ENCODE data around the gene DNMT3A.

Gene DNMT3A

DNA sequence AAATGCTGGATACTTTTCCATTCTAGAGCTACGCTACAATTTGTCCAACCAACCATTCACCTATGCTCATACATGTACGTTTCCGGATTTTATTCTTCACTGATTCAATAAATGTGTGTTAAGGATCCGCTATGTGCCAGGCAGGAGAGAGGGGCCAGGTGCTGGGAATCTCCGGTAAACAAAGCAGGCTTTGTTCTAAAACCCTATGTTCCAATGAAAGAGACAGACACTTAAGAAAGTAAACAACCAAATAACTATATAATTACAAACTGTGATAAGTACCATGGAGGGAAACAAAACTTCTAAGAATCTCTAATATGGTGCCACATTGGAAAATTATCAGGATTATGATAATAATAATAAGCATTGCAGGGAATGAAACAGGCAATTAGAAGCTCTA lies 151.2 kb downstream of the DNMT3A start:
- DNase-seq, result no peak
- H4K91ac ChIP-seq (ENCODE audit: low read length), result no peak overlapping the region
- no peaks in the 10 kb centered on the region for H3K9me3 ChIP-seq (ENCODE audit: control insufficient read depth, low read length)
- no peak overlapping the region for H3K9ac ChIP-seq (ENCODE audit: low read length)
- H2BK5ac ChIP-seq (ENCODE audit: low read depth, low read length, poor library complexity, severe bottlenecking), result no peak overlapping the region
- H2AK5ac ChIP-seq (ENCODE audit: low read length, severe bottlenecking), result no peak overlapping the region
- WGBS, result 100% methylated on average over 1 of the region's 5 CpGs
- peaks cover 0 to 17% of the 10 kb centered on the region in 2 experiments for H3K27me3 ChIP-seq (ENCODE audit: control insufficient read depth in 1 of 2, insufficient read depth in 1 of 2, low read length in 2 of 2)
- H3K4me1 ChIP-seq (ENCODE audit: control insufficient read depth, insufficient read depth, low read depth, low read length), result no peaks in the 10 kb centered on the region
- H3K4me2 ChIP-seq (ENCODE audit: low read length, poor library complexity, severe bottlenecking), result no peak overlapping the region
- no peak overlapping the region for H2BK120ac ChIP-seq (ENCODE audit: low read depth, low read length)
- no peak overlapping the region for H3K4me3 ChIP-seq (ENCODE audit: insufficient read depth in 1 of 2, low read depth in 1 of 2, low read length in 2 of 2)
- no peak overlapping the region for H3K14ac ChIP-seq (ENCODE audit: low read length in 2 of 2)
- no peak overlapping the region for H2BK12ac ChIP-seq (ENCODE audit: low read length in 2 of 2)
- no peak overlapping the region for H2BK15ac ChIP-seq (ENCODE audit: low read depth, poor library complexity, severe bottlenecking)
- H3K36me3 ChIP-seq (ENCODE audit: control insufficient read depth in 1 of 2, insufficient read depth in 2 of 2, low read depth in 1 of 2, low read length in 2 of 2), result no peaks in the 10 kb centered on the region
- no peaks in the 10 kb centered on the region for H3K79me1 ChIP-seq (replicated peaks; ENCODE audit: low read length, poor library complexity, severe bottlenecking)
- no peak overlapping the region for H3K27ac ChIP-seq (ENCODE audit: low read length, poor library complexity, severe bottlenecking)
- H3K23ac ChIP-seq (ENCODE audit: low read length in 2 of 2), result no peak overlapping the region
- no peak overlapping the region for H2AFZ ChIP-seq (ENCODE audit: low read depth, low read length)
- H3K18ac ChIP-seq (ENCODE audit: low read depth in 1 of 2, low read length in 2 of 2), result no peak overlapping the region
- no peak overlapping the region for H4K8ac ChIP-seq (ENCODE audit: low read length)
- no peak overlapping the region for H3K4ac ChIP-seq (ENCODE audit: low read depth in 1 of 2, low read length in 2 of 2)

GRCh38 chr2:25188405-25188804 lies 153.3 kb downstream of the DNMT3A start:
- Histone ChIP-seq H3K79me1 (replicated peaks; ENCODE audit: low read length, poor library complexity, severe bottlenecking) (no peaks in the 10 kb centered on the region), H3K4ac (ENCODE audit: low read depth in 1 of 2, low read length in 2 of 2) (no peak overlapping the region), H3K36me3 (ENCODE audit: control insufficient read depth in 1 of 2, insufficient read depth in 2 of 2, low read depth in 1 of 2, low read length in 2 of 2) (no peaks in the 10 kb centered on the region), H2BK12ac (ENCODE audit: low read length in 2 of 2) (no peak overlapping the region), H3K4me2 (ENCODE audit: low read length, poor library complexity, severe bottlenecking) (no peak overlapping the region), H2BK15ac (ENCODE audit: low read depth, poor library complexity, severe bottlenecking) (no peak overlapping the region), H3K27me3 (ENCODE audit: control insufficient read depth in 1 of 2, insufficient read depth in 1 of 2, low read length in 2 of 2) (peaks cover 0 to 33% of the 10 kb centered on the region in 2 experiments), H3K23ac (ENCODE audit: low read length in 2 of 2) (no peak overlapping the region), H2AFZ (ENCODE audit: low read depth, low read length) (no peak overlapping the region), H4K8ac (ENCODE audit: low read length) (no peak overlapping the region), H2BK120ac (ENCODE audit: low read depth, low read length) (no peak overlapping the region), H3K9ac (ENCODE audit: low read length) (no peak overlapping the region), H2BK5ac (ENCODE audit: low read depth, low read length, poor library complexity, severe bottlenecking) (no peak overlapping the region), H3K14ac (ENCODE audit: low read length in 2 of 2) (no peak overlapping the region), H3K4me3 (ENCODE audit: insufficient read depth in 1 of 2, low read depth in 1 of 2, low read length in 2 of 2) (no peak overlapping the region), H3K18ac (ENCODE audit: low read depth in 1 of 2, low read length in 2 of 2) (no peak overlapping the region), H3K4me1 (ENCODE audit: control insufficient read depth, insufficient read depth, low read depth, low read length) (no peaks in the 10 kb centered on the region), H3K9me3 (ENCODE audit: control insufficient read depth, low read length) (no peaks in the 10 kb centered on the region), H2AK5ac (ENCODE audit: low read length, severe bottlenecking) (no peak overlapping the region), H4K91ac (ENCODE audit: low read length) (no peak overlapping the region), H3K27ac (ENCODE audit: low read length, poor library complexity, severe bottlenecking) (no peak overlapping the region)
- no peak for DNase-seq
- 86% methylated on average over 4 of the region's 4 CpGs for WGBS

DNA sequence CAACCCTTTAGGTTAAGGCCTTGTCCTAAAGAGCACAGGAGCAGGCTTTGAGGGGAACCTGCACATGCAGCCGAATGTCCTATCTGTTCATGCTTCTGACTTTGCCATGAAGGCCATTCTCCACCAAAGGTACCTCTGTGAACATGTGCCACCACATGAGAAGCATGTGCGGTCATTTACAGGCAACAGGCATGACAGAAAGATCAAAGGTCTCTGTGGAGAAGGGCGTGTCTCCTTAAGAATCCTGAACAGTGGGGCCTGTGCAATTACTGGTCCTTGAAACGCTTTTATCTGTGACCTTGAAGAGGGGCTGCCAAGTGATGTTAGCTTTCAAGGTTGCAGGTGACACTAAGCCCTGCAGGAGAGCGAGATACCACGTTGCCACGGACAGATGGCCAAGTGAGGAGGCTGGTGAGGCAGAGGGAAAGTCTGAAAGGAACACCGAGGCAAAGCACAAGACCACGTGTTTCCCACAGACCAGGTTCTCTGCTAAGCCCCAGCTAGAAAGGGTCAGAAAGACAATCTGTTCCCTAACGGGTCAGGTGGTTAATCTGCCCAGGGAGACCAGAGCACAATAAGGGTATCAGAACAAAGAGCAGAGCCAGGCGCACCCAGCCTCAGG lies 153.9 kb downstream of the DNMT3A start:
- H3K23ac ChIP-seq (ENCODE audit: low read length in 2 of 2), result no peak overlapping the region
- no peak overlapping the region for H3K14ac ChIP-seq (ENCODE audit: low read length in 2 of 2)
- H3K18ac ChIP-seq (ENCODE audit: low read depth in 1 of 2, low read length in 2 of 2), result no peak overlapping the region
- 81% methylated on average over 11 of the region's 11 CpGs for WGBS
- no peak overlapping the region for H3K4ac ChIP-seq (ENCODE audit: low read depth in 1 of 2, low read length in 2 of 2)
- no peaks in the 10 kb centered on the region for H3K9me3 ChIP-seq (ENCODE audit: control insufficient read depth, low read length)
- H2BK5ac ChIP-seq (ENCODE audit: low read depth, low read length, poor library complexity, severe bottlenecking), result no peak overlapping the region
- no peak overlapping the region for H3K4me3 ChIP-seq (ENCODE audit: insufficient read depth in 1 of 2, low read depth in 1 of 2, low read length in 2 of 2)
- H2BK12ac ChIP-seq (ENCODE audit: low read length in 2 of 2), result no peak overlapping the region
- no peak overlapping the region for H3K9ac ChIP-seq (ENCODE audit: low read length)
- H2BK15ac ChIP-seq (ENCODE audit: low read depth, poor library complexity, severe bottlenecking), result no peak overlapping the region
- no peak for DNase-seq
- H2AFZ ChIP-seq (ENCODE audit: low read depth, low read length), result no peak overlapping the region
- H2AK5ac ChIP-seq (ENCODE audit: low read length, severe bottlenecking), result no peak overlapping the region
- H3K4me1 ChIP-seq (ENCODE audit: control insufficient read depth, insufficient read depth, low read depth, low read length), result no peaks in the 10 kb centered on the region
- no peak overlapping the region for H4K91ac ChIP-seq (ENCODE audit: low read length)
- no peaks in the 10 kb centered on the region for H3K36me3 ChIP-seq (ENCODE audit: control insufficient read depth in 1 of 2, insufficient read depth in 2 of 2, low read depth in 1 of 2, low read length in 2 of 2)
- peaks cover 0 to 33% of the 10 kb centered on the region in 2 experiments for H3K27me3 ChIP-seq (ENCODE audit: control insufficient read depth in 1 of 2, insufficient read depth in 1 of 2, low read length in 2 of 2)
- H3K27ac ChIP-seq (ENCODE audit: low read length, poor library complexity, severe bottlenecking), result no peak overlapping the region
- H3K4me2 ChIP-seq (ENCODE audit: low read length, poor library complexity, severe bottlenecking), result no peak overlapping the region
- no peak overlapping the region for H4K8ac ChIP-seq (ENCODE audit: low read length)
- H2BK120ac ChIP-seq (ENCODE audit: low read depth, low read length), result no peak overlapping the region
- no peaks in the 10 kb centered on the region for H3K79me1 ChIP-seq (replicated peaks; ENCODE audit: low read length, poor library complexity, severe bottlenecking)

GRCh38 chr2:25184254-25184653 lies 157.5 kb downstream of the DNMT3A start:
- Histone ChIP-seq H3K4me1 (ENCODE audit: control insufficient read depth, insufficient read depth, low read depth, low read length) (no peaks in the 10 kb centered on the region), H3K27ac (ENCODE audit: low read length, poor library complexity, severe bottlenecking) (no peak overlapping the region), H3K9me3 (ENCODE audit: control insufficient read depth, low read length) (no peaks in the 10 kb centered on the region), H3K27me3 (ENCODE audit: control insufficient read depth in 1 of 2, insufficient read depth in 1 of 2, low read length in 2 of 2) (peaks cover under 1 to 40% of the 10 kb centered on the region in 2 experiments), H4K91ac (ENCODE audit: low read length) (no peak overlapping the region), H2AK5ac (ENCODE audit: low read length, severe bottlenecking) (no peak overlapping the region), H3K23ac (ENCODE audit: low read length in 2 of 2) (no peak overlapping the region), H3K4me2 (ENCODE audit: low read length, poor library complexity, severe bottlenecking) (no peak overlapping the region), H3K79me1 (replicated peaks; ENCODE audit: low read length, poor library complexity, severe bottlenecking) (no peaks in the 10 kb centered on the region), H2BK15ac (ENCODE audit: low read depth, poor library complexity, severe bottlenecking) (no peak overlapping the region), H2BK5ac (ENCODE audit: low read depth, low read length, poor library complexity, severe bottlenecking) (no peak overlapping the region), H2BK12ac (ENCODE audit: low read length in 2 of 2) (no peak overlapping the region), H2AFZ (ENCODE audit: low read depth, low read length) (no peak overlapping the region), H3K36me3 (ENCODE audit: control insufficient read depth in 1 of 2, insufficient read depth in 2 of 2, low read depth in 1 of 2, low read length in 2 of 2) (no peaks in the 10 kb centered on the region), H3K4me3 (ENCODE audit: insufficient read depth in 1 of 2, low read depth in 1 of 2, low read length in 2 of 2) (no peak overlapping the region), H2BK120ac (ENCODE audit: low read depth, low read length) (no peak overlapping the region), H3K9ac (ENCODE audit: low read length) (no peak overlapping the region), H3K14ac (ENCODE audit: low read length in 2 of 2) (no peak overlapping the region), H3K18ac (ENCODE audit: low read depth in 1 of 2, low read length in 2 of 2) (no peak overlapping the region), H3K4ac (ENCODE audit: low read depth in 1 of 2, low read length in 2 of 2) (no peak overlapping the region), H4K8ac (ENCODE audit: low read length) (no peak overlapping the region)
- DNase-seq, result no peak
- WGBS, result 72% methylated on average over 5 of the region's 5 CpGs
